Measurements from ENCODE around the gene SPHK2. TPM values are rescaled to one million over a fixed set of nuclear protein-coding genes. Genes with fewer than 3 reads are reported as not detected.

Gene SPHK2
- total and polyA plus RNA-seq, 2 experiments from 2014 or later = 18.3 to 50.3 TPM

GRCh38 chr19:48661711-48662090, 42.4 kb downstream of the SPHK2 start:
- peaks cover 4% of the 10 kb centered on the region for H3K4me1 Mint-ChIP-seq
- H3K27me3 Mint-ChIP-seq (ENCODE audit: insufficient read depth, low read depth, poor library complexity) = peaks cover 9% of the 10 kb centered on the region

GRCh38 chr19:48663667-48664066, 44.4 kb downstream of the SPHK2 start:
- Histone ChIP-seq H3K4me2 (no peak overlapping the region), H2AFZ (no peak overlapping the region), H3K27me3 (ENCODE audit: insufficient read depth) (no peaks in the 10 kb centered on the region), H3K9me2 (ENCODE audit: insufficient read depth) (no peaks in the 10 kb centered on the region), H3K27ac (ENCODE audit: low read depth) (no peak overlapping the region), H4K20me1 (replicated peaks; ENCODE audit: insufficient read depth) (no peaks in the 10 kb centered on the region), H3K36me3 (ENCODE audit: insufficient read depth) (no peaks in the 10 kb centered on the region), H3K4me1 (ENCODE audit: insufficient read depth) (no peaks in the 10 kb centered on the region), H3K4me3 (no peak overlapping the region), H3F3A (replicated peaks; ENCODE audit: low read depth) (no peaks in the 10 kb centered on the region), H3K79me2 (replicated peaks; ENCODE audit: insufficient read depth) (no peaks in the 10 kb centered on the region)
- Mint-ChIP-seq H3K27ac (no peak overlapping the region), H3K36me3 (ENCODE audit: low read depth) (peaks cover 4% of the 10 kb centered on the region; the same call in 1 of the 3 replicates), H3K4me3 (no peak overlapping the region), H3K9me3 (peaks cover 8% of the 10 kb centered on the region), H3K27me3 (ENCODE audit: insufficient read depth, low read depth, poor library complexity) (peaks cover 6% of the 10 kb centered on the region), H3K4me1 (no peaks in the 10 kb centered on the region)
- no peak for ATAC-seq
- no peak for DNase-seq (ENCODE audit: low spot score)
- TF ChIP-seq REST (IDR thresholded peaks at IDR 0.05; ENCODE audit: unreplicated experiment) (no peak), NANOG (IDR thresholded peaks at IDR 0.05; ENCODE audit: borderline replicate concordance) (no peak), ETS1 (IDR thresholded peaks at IDR 0.05) (no peak), JUNB (IDR thresholded peaks at IDR 0.05; ENCODE audit: unreplicated experiment) (no peak), ZNF331 (CRISPR knock-in tag; IDR thresholded peaks at IDR 0.05; ENCODE audit: low read depth) (no peak), POLR2AphosphoS5 (IDR thresholded peaks at IDR 0.05; ENCODE audit: low read depth) (no peak), CTCF (conservative IDR thresholded peaks at IDR 0.05; ENCODE audit: low read depth in 2 of 2) (no peak)

More at GRCh38 chr19:48661711-48662090, 42.4 kb downstream of the SPHK2 start:
- Histone ChIP-seq H3K4me2 (no peak overlapping the region), H3K9me2 (ENCODE audit: insufficient read depth) (no peaks in the 10 kb centered on the region), H3K79me2 (replicated peaks; ENCODE audit: insufficient read depth) (no peaks in the 10 kb centered on the region), H3K36me3 (ENCODE audit: insufficient read depth) (no peaks in the 10 kb centered on the region), H3F3A (replicated peaks; ENCODE audit: low read depth) (no peaks in the 10 kb centered on the region), H2AFZ (no peak overlapping the region; the same call in 1 of the 2 replicates), H4K20me1 (replicated peaks; ENCODE audit: insufficient read depth) (no peaks in the 10 kb centered on the region), H3K27me3 (ENCODE audit: insufficient read depth) (no peaks in the 10 kb centered on the region), H3K4me1 (ENCODE audit: insufficient read depth) (no peaks in the 10 kb centered on the region), H3K27ac (ENCODE audit: low read depth) (no peak overlapping the region), H3K4me3 (no peak overlapping the region)
- Mint-ChIP-seq H3K27ac (no peak overlapping the region), H3K4me3 (no peak overlapping the region), H3K9me3 (peaks cover 8% of the 10 kb centered on the region), H3K36me3 (ENCODE audit: low read depth) (peaks cover 4% of the 10 kb centered on the region; the same call in 1 of the 3 replicates)
- no peak for TF ChIP-seq CREB1 (CRISPR knock-in tag; IDR thresholded peaks at IDR 0.05; ENCODE audit: low read depth)
- no peak for TF ChIP-seq CTCF (conservative IDR thresholded peaks at IDR 0.05; ENCODE audit: low read depth in 2 of 2)
- no peak for TF ChIP-seq NANOG (IDR thresholded peaks at IDR 0.05; ENCODE audit: borderline replicate concordance)
- TF ChIP-seq ETS1 (IDR thresholded peaks at IDR 0.05) = no peak
- no peak for TF ChIP-seq STAT1 (IDR thresholded peaks at IDR 0.05; ENCODE audit: unreplicated experiment)
- no peak for TF ChIP-seq EZH2phosphoT487 (IDR thresholded peaks at IDR 0.05; ENCODE audit: unreplicated experiment)
- TF ChIP-seq EZH2 (IDR thresholded peaks at IDR 0.05; ENCODE audit: low read depth, unreplicated experiment) = no peak
- ATAC-seq (no peak), DNase-seq (ENCODE audit: low spot score) (no peak)

Data from GM23338 (cell line).